Activated naive CD8-positive, alpha-beta T cell (primary cell): ENCODE results near the gene GNPTG.

Experiments
- H3K27ac Mint-ChIP-seq: one replicate; pipeline ENCODE4 v1.8.0; 2021; ENCODE audit warnings: mixed read lengths
- H3K27me3 Mint-ChIP-seq: one replicate; pipeline ENCODE4 v1.8.0; 2021; ENCODE audit warnings: mixed read lengths
- H3K36me3 Mint-ChIP-seq: one replicate; pipeline ENCODE4 v1.8.0; 2021; ENCODE audit warnings: mixed read lengths
- H3K4me1 Mint-ChIP-seq: one replicate; pipeline ENCODE4 v1.8.0; 2021; ENCODE audit warnings: low read depth, mixed read lengths
- H3K4me3 Mint-ChIP-seq: one replicate; pipeline ENCODE4 v1.8.0; 2021; ENCODE audit warnings: mild to moderate bottlenecking, mixed read lengths
- H3K9me3 Mint-ChIP-seq: one replicate; pipeline ENCODE4 v1.8.0; 2021; ENCODE audit warnings: low read depth, mixed read lengths

Gene GNPTG

GRCh38 chr16:1335996-1336395 lies 15.7 kb upstream of the GNPTG start:
- Mint-ChIP-seq H3K4me1 (peaks cover 18% of the 10 kb centered on the region), H3K4me3 (no peak overlapping the region), H3K9me3 (no peaks in the 10 kb centered on the region), H3K36me3 (no peaks in the 10 kb centered on the region), H3K27ac (no peak overlapping the region), H3K27me3 (peaks cover 6% of the 10 kb centered on the region)

- Mint-ChIP-seq H3K27me3 (peaks cover 6% of the 10 kb centered on the region), H3K27ac (no peak overlapping the region), H3K9me3 (no peaks in the 10 kb centered on the region), H3K4me3 (no peak overlapping the region), H3K4me1 (peaks cover 14% of the 10 kb centered on the region), H3K36me3 (no peaks in the 10 kb centered on the region)
Observed at GRCh38 chr16:1336619-1337018, 15.1 kb upstream of the GNPTG start.

- peaks cover 4% of the 10 kb centered on the region for H3K27me3 Mint-ChIP-seq
- H3K36me3 Mint-ChIP-seq = no peaks in the 10 kb centered on the region
- peaks cover 13% of the 10 kb centered on the region for H3K4me1 Mint-ChIP-seq
- H3K4me3 Mint-ChIP-seq = no peak overlapping the region
- no peaks in the 10 kb centered on the region for H3K9me3 Mint-ChIP-seq
- H3K27ac Mint-ChIP-seq = no peak overlapping the region
Observed at GRCh38 chr16:1337486-1337885, 14.2 kb upstream of the GNPTG start.

- no peak overlapping the region for H3K4me3 Mint-ChIP-seq
- no peaks in the 10 kb centered on the region for H3K9me3 Mint-ChIP-seq
- peaks cover 4% of the 10 kb centered on the region for H3K27me3 Mint-ChIP-seq
- H3K27ac Mint-ChIP-seq = no peak overlapping the region
- H3K36me3 Mint-ChIP-seq = no peaks in the 10 kb centered on the region
- peaks cover 17% of the 10 kb centered on the region for H3K4me1 Mint-ChIP-seq
Observed at GRCh38 chr16:1338119-1338730, 13.5 kb upstream of the GNPTG start.

- Mint-ChIP-seq H3K9me3 (no peaks in the 10 kb centered on the region), H3K27me3 (peaks cover 4% of the 10 kb centered on the region), H3K4me1 (peaks cover 19% of the 10 kb centered on the region), H3K27ac (no peak overlapping the region), H3K4me3 (no peak overlapping the region), H3K36me3 (no peaks in the 10 kb centered on the region)
Observed at GRCh38 chr16:1338855-1339675, 12.7 kb upstream of the GNPTG start.

- no peaks in the 10 kb centered on the region for H3K27me3 Mint-ChIP-seq
Observed at GRCh38 chr16:1340730-1341494, 10.8 kb upstream of the GNPTG start.

GRCh38 chr16:1341495-1342420 lies 10.0 kb upstream of the GNPTG start:
- H3K4me1 Mint-ChIP-seq = peaks cover 17% of the 10 kb centered on the region
- no peaks in the 10 kb centered on the region for H3K36me3 Mint-ChIP-seq
- no peaks in the 10 kb centered on the region for H3K27me3 Mint-ChIP-seq
- peak overlapping the region; percentile 36 for H3K4me3 Mint-ChIP-seq
- no peak overlapping the region for H3K27ac Mint-ChIP-seq
- H3K9me3 Mint-ChIP-seq = no peaks in the 10 kb centered on the region

More at GRCh38 chr16:1340730-1341494, 10.8 kb upstream of the GNPTG start:
- H3K9me3 Mint-ChIP-seq = no peaks in the 10 kb centered on the region
- H3K36me3 Mint-ChIP-seq = no peaks in the 10 kb centered on the region
- H3K27ac Mint-ChIP-seq = no peak overlapping the region
- no peak overlapping the region for H3K4me3 Mint-ChIP-seq
- peaks cover 17% of the 10 kb centered on the region for H3K4me1 Mint-ChIP-seq

GRCh38 chr16:1342526-1343427 lies 9.0 kb upstream of the GNPTG start:
- H3K4me3 Mint-ChIP-seq = peak overlapping the region; percentile 36
- peaks cover 17% of the 10 kb centered on the region for H3K4me1 Mint-ChIP-seq
- H3K36me3 Mint-ChIP-seq = no peaks in the 10 kb centered on the region
- H3K27me3 Mint-ChIP-seq = no peaks in the 10 kb centered on the region
- no peaks in the 10 kb centered on the region for H3K9me3 Mint-ChIP-seq
- peak overlapping the region; percentile 25 for H3K27ac Mint-ChIP-seq

GRCh38 chr16:1343428-1344242 lies 8.1 kb upstream of the GNPTG start:
- Mint-ChIP-seq H3K27ac (peak overlapping the region; percentile 25), H3K4me1 (peaks cover 17% of the 10 kb centered on the region), H3K9me3 (no peaks in the 10 kb centered on the region), H3K27me3 (no peaks in the 10 kb centered on the region), H3K4me3 (peak overlapping the region; percentile 36), H3K36me3 (no peaks in the 10 kb centered on the region)

GRCh38 chr16:1344499-1344898 lies 7.2 kb upstream of the GNPTG start:
- Mint-ChIP-seq H3K27me3 (no peaks in the 10 kb centered on the region), H3K9me3 (no peaks in the 10 kb centered on the region), H3K27ac (no peak overlapping the region), H3K4me1 (peaks cover 17% of the 10 kb centered on the region), H3K36me3 (no peaks in the 10 kb centered on the region), H3K4me3 (no peak overlapping the region)

GRCh38 chr16:1345087-1345486 lies 6.6 kb upstream of the GNPTG start:
- no peak overlapping the region for H3K27ac Mint-ChIP-seq
- H3K9me3 Mint-ChIP-seq = no peaks in the 10 kb centered on the region
- no peak overlapping the region for H3K4me3 Mint-ChIP-seq
- H3K27me3 Mint-ChIP-seq = no peaks in the 10 kb centered on the region
- H3K36me3 Mint-ChIP-seq = no peaks in the 10 kb centered on the region
- peaks cover 17% of the 10 kb centered on the region for H3K4me1 Mint-ChIP-seq

GRCh38 chr16:1345651-1346421 lies 5.9 kb upstream of the GNPTG start:
- Mint-ChIP-seq H3K4me3 (no peak overlapping the region), H3K27me3 (no peaks in the 10 kb centered on the region), H3K27ac (no peak overlapping the region), H3K36me3 (no peaks in the 10 kb centered on the region), H3K9me3 (no peaks in the 10 kb centered on the region), H3K4me1 (peaks cover 23% of the 10 kb centered on the region)
